Measurements from ENCODE around the gene SRPK2. TPM values are rescaled to one million over a fixed set of nuclear protein-coding genes. Genes with fewer than 3 reads are reported as not detected.

SRPK2 gene
- total and polyA plus RNA-seq, 9 donors: 15.2 to 50.0 (median 37.8) TPM

DNA sequence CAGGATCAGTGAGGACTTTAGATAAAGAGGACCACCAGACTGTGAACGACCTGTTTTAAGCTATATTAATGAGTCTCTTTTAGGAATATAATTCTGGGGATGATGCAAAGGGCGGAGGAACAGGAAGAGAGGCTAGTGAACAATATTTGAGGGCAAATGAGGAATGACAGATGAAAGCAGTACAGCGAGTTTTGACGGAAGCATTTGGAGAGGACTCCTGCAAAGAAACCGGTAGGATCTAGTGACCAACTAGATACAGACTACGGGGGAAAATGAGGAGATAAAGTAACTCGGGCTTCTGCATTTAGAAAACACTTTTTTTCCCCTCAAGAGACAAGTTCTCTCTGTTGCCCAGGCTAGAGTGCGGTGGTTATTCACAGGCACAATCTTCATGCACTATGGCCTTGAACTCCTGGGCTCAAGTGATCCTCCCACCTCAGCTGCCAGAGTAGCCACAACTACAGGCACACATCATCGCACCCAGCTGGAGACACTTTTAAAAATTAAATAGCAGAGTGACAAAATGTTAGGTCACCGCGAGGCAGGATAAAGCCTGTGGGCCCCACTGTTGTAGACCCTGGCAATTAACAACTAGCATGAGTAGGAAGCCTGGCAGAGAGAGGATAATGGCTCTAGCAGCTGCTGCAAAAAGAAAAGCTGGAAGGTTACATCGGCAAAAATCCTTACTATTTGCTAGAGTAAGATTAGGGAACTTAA is 143.2 kb downstream of the SRPK2 start:
- Histone ChIP-seq H3K27me3 (no peaks in the 10 kb centered on the region), H3K9me3 (no peaks in the 10 kb centered on the region), H3K4me3 (no peak overlapping the region), H3K36me3 (no peaks in the 10 kb centered on the region), H3K27ac (peak overlapping the region in 1 of 2 donors; percentile 53), H3K4me1 (ENCODE audit: insufficient read depth) (peaks cover 9% of the 10 kb centered on the region)
- TF ChIP-seq EP300 (IDR thresholded peaks at IDR 0.05) (no peak), CTCF (IDR thresholded peaks at IDR 0.05) (no peak), POLR2A (IDR thresholded peaks at IDR 0.05) (no peak)
- intact Hi-C loops (cut with DNase I): no loop called here
- WGBS, 3 donors: 14 to 33% (median 17%) methylated on average over 12 of the region's 12 CpGs
- peak; percentile 42 to 59 (median 49) for DNase-seq

DNA sequence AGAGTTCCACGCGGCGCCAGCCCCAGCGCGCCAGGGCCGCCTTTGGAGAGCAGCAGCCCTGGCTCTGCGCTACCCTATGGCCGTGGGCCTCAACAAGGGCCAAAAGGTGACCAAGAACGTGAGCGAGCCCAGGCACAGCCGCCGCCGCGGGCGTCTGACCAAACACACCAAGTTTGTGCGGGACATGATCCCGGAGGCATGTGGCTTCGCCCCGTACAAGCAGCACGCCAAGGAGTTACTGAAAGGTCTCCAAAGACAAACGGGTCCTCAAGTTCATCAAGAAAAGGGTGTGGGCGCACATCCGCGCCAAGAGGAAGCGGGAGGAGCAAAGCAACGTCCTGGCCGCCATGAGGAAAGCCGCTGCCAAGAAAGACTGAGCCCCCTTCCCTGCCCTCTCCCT is 144.1 kb downstream of the SRPK2 start:
- Histone ChIP-seq H3K9me3 (no peaks in the 10 kb centered on the region), H3K27ac (peak overlapping the region in 1 of 2 donors; percentile 46), H3K4me3 (no peak overlapping the region), H3K27me3 (no peaks in the 10 kb centered on the region), H3K36me3 (no peaks in the 10 kb centered on the region), H3K4me1 (ENCODE audit: insufficient read depth) (peaks cover 9% of the 10 kb centered on the region)
- intact Hi-C loops (cut with DNase I): no loop called here
- no peak for TF ChIP-seq POLR2A (IDR thresholded peaks at IDR 0.05)
- TF ChIP-seq CTCF (IDR thresholded peaks at IDR 0.05): no peak
- TF ChIP-seq EP300 (IDR thresholded peaks at IDR 0.05): no peak
- DNase-seq: peak in 4 of 5 donors; percentile 29 to 51 (median 41)
- 75 to 86% (median 85%) methylated on average over 28 of the region's 28 CpGs for WGBS, 3 donors

DNA sequence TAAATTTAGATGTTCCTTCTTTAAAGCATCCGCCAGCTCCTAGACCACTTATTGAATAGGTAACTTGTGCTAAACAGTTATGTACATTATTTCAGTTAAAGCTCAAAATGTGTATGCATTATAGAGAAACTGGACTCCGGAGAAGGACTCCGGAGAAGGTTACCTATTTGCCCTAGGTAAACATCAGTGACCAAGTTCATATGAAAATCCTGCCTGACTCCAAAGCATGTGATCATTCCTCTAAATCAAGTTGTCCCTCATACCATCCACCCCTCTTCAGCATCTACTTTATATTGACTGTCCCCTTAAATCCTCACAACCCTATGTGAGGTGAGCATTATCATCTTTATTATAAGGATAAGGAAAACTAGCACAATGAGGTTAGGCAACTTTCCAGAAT is 147.5 kb downstream of the SRPK2 start:
- Histone ChIP-seq H3K36me3 (no peaks in the 10 kb centered on the region), H3K27ac (no peak overlapping the region), H3K4me1 (ENCODE audit: insufficient read depth) (peaks cover 10% of the 10 kb centered on the region)

DNA sequence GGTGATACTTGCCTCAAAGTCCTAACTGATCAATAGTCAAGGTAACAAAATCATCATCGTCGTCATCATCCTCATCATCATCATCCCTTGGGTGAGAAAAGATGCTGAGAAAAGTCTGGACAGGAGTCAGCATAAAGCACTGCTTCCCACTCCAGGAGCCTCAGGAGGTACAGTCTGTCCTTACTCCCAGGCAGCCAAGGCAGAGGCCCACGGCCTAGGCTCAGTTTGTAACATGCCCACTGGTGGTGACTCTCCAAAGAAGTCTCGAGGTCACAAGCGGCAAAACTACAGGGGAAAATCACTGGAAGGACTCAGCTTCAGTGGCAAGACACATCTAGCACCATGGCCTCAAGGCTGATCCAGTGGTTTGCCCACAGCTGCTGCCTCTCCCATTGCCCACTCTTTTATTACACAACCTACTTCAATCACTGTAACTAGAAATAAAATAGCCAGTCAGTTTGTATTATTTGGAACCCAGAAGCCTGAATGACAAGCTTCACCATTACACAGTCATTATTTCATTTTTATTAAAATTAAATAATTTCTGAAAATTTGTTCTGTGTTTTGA is 150.4 kb downstream of the SRPK2 start:
- Histone ChIP-seq H3K4me1 (ENCODE audit: insufficient read depth) (peaks cover 8% of the 10 kb centered on the region), H3K9me3 (no peaks in the 10 kb centered on the region), H3K27me3 (no peaks in the 10 kb centered on the region), H3K27ac (no peak overlapping the region), H3K4me3 (no peak overlapping the region), H3K36me3 (no peaks in the 10 kb centered on the region)
- 72 to 88% (median 84%) methylated on average over 5 of the region's 5 CpGs for WGBS, 3 donors
- DNase-seq: no peak
- TF ChIP-seq CTCF (IDR thresholded peaks at IDR 0.05) (no peak), EP300 (IDR thresholded peaks at IDR 0.05) (no peak), POLR2A (IDR thresholded peaks at IDR 0.05) (no peak)
- intact Hi-C loops (cut with DNase I): no loop called here

More for the DNA sequence above, 147.5 kb downstream of the SRPK2 start:
- H3K4me3 ChIP-seq: no peak overlapping the region
- no peaks in the 10 kb centered on the region for H3K9me3 ChIP-seq
- intact Hi-C loops (cut with DNase I): no loop called here
- DNase-seq: no peak
- WGBS, 3 donors: 94 to 97% (median 95%) methylated on average over 3 of the region's 3 CpGs
- H3K27me3 ChIP-seq: no peaks in the 10 kb centered on the region
- no peak for TF ChIP-seq POLR2A (IDR thresholded peaks at IDR 0.05)
- no peak for TF ChIP-seq CTCF (IDR thresholded peaks at IDR 0.05)
- no peak for TF ChIP-seq EP300 (IDR thresholded peaks at IDR 0.05)

Data from ovary (tissue), 9 donors.